A549 (cell line): ENCODE measurements around the gene LHFPL2. TPM values are rescaled to one million over a fixed set of nuclear protein-coding genes. Genes with fewer than 3 reads are reported as not detected.

Experiments used
- ATAC-seq, 2 experiments: fragments of 200-7000 bp in 1 of 2; fragments of >200 bp in 1 of 2; cut with Nextera tagmentation in 1 of 2; cut with Tn5 transposase in 1 of 2; 3 replicates each; pipeline versions ENCODE4 v1.8.0 to v1.9.1; 2018 to 2020; ENCODE audit warnings: mild to moderate bottlenecking in 1 of 2, moderate library complexity in 1 of 2
- CTCF ChIA-PET: fragments of 300-600 bp; sonication (Branson Sonifier 250); formaldehyde crosslinking; extraction: SDS; loops from one replicate; lab custom pipeline; 2021; ENCODE audit warnings: antibody characterized with exemption, inconsistent platforms; lab: Yijun Ruan, JAX
- POLR2A ChIA-PET: fragments of 350-600 bp; formaldehyde crosslinking; extraction: SDS; loops from one replicate; lab custom pipeline; 2021; ENCODE audit warnings: antibody characterized with exemption, inconsistent platforms; lab: Yijun Ruan, JAX
- DNase-seq, 2 experiments: peaks; one replicate each; pipeline versions ENCODE4 v3.0.0 to v3.0.0-alpha.2; 2011 to 2016; ENCODE audit warnings: low read depth in 1 of 2, low spot score in 1 of 2
- FAIRE-seq: peaks from 2 replicates; lab custom pipeline; 2011; peaks lifted over from hg19 to GRCh38; lab: Jason Lieb, UNC
- H3K27ac ChIP-seq, 2 experiments: fragments of >200 bp; sonication (Bioruptor Twin); formaldehyde crosslinking; 3 replicates each; pipeline ENCODE4 v1.5.1; 2016 to 2017
- H3K4me1 ChIP-seq: fragments of >200 bp; sonication (Bioruptor Twin); formaldehyde crosslinking; 3 replicates; pipeline ENCODE4 v1.6.1; 2016
- H3K4me2 ChIP-seq: fragments of >200 bp; sonication (Bioruptor Twin); formaldehyde crosslinking; 3 replicates; pipeline ENCODE4 v1.6.1; 2016
- H3K4me3 ChIP-seq: fragments of >200 bp; sonication (Bioruptor Twin); formaldehyde crosslinking; 3 replicates; pipeline ENCODE4 v1.5.1; 2016
- H3K9me3 ChIP-seq: fragments of >200 bp; sonication (Bioruptor Twin); formaldehyde crosslinking; 3 replicates; pipeline ENCODE4 v1.6.1; 2016
- BCL3 ChIP-seq: fragments of >200 bp; sonication (Bioruptor Twin); formaldehyde crosslinking; IDR thresholded peaks from 3 replicates; pipeline ENCODE4 v1.6.1; 2016
- BHLHE40 ChIP-seq: IDR thresholded peaks from 2 replicates; pipeline ENCODE4 v1.6.1; 2012; ENCODE audit warnings: low read depth, low read length, inconsistent platforms
- CEBPB ChIP-seq, 2 experiments: fragments of >200 bp in 1 of 2; sonication (Bioruptor Twin) in 1 of 2; formaldehyde crosslinking in 1 of 2; IDR thresholded peaks; 2 replicates each; pipeline ENCODE4 v1.6.1; 2012 to 2016
- CTCF ChIP-seq: fragments of >200 bp; sonication (Bioruptor Twin); formaldehyde crosslinking; IDR thresholded peaks from 3 replicates; pipeline ENCODE4 v1.5.1; 2016
- EHMT2 ChIP-seq: fragments of 200-600 bp; sonication (generic); IDR thresholded peaks from 2 replicates; pipeline ENCODE4 v1.6.1; 2016; ENCODE audit warnings: antibody characterized with exemption, low read depth, mild to moderate bottlenecking, moderate library complexity
- HOXB5 ChIP-seq: fragments of 250-450 bp; sonication (Bioruptor Pico); IDR thresholded peaks from 2 replicates; pipeline ENCODE4 v1.5.0; 2020; ENCODE audit warnings: mild to moderate bottlenecking, moderate library complexity
- JUN ChIP-seq, 2 experiments: fragments of >200 bp; sonication (Bioruptor Twin); formaldehyde crosslinking; IDR thresholded peaks; 2 replicates in 1 of 2; 3 replicates in 1 of 2; pipeline ENCODE4 v1.6.1; 2016 to 2017
- JUNB ChIP-seq: fragments of >200 bp; sonication (Bioruptor Twin); formaldehyde crosslinking; IDR thresholded peaks from 2 replicates; pipeline ENCODE4 v1.6.1; 2016
- MAX ChIP-seq: IDR thresholded peaks from 2 replicates; pipeline ENCODE4 v1.6.1; 2012
- MAZ ChIP-seq: fragments of 150-350 bp; IDR thresholded peaks from 2 replicates; pipeline ENCODE4 v1.6.1; 2014; ENCODE audit warnings: antibody characterized with exemption, low read depth, low read length, borderline replicate concordance
- MYC ChIP-seq: IDR thresholded peaks from 2 replicates; pipeline ENCODE4 v1.6.1; 2012; ENCODE audit warnings: mild to moderate bottlenecking, inconsistent platforms, low read length, improper control_type of control experiment, borderline replicate concordance
- PBX3 ChIP-seq: IDR thresholded peaks from 2 replicates; pipeline ENCODE4 v1.6.1; 2012
- POLR2A ChIP-seq: IDR thresholded peaks from 2 replicates; pipeline ENCODE4 v1.6.1; 2012; ENCODE audit warnings: mild to moderate bottlenecking, low read length
- RAD21 ChIP-seq, 2 experiments: fragments of >200 bp in 1 of 2; sonication (Bioruptor Twin) in 1 of 2; formaldehyde crosslinking in 1 of 2; IDR thresholded peaks in 1 of 2; conservative IDR thresholded peaks in 1 of 2; 2 replicates in 1 of 2; 3 replicates in 1 of 2; pipeline ENCODE4 v1.6.1; 2012 to 2018; ENCODE audit warnings: inconsistent platforms in 1 of 2
- REST ChIP-seq: fragments of 200-600 bp; sonication (generic); IDR thresholded peaks from 2 replicates; pipeline ENCODE4 v1.6.1; 2016; ENCODE audit warnings: antibody characterized with exemption, mild to moderate bottlenecking, moderate library complexity
- SMC3 ChIP-seq: fragments of >200 bp; sonication (Bioruptor Twin); formaldehyde crosslinking; IDR thresholded peaks from 3 replicates; pipeline ENCODE4 v1.6.1; 2018; ENCODE audit warnings: inconsistent platforms
- TP53 ChIP-seq: fragments of 250-450 bp; sonication (Bioruptor Pico); IDR thresholded peaks from 2 replicates; pipeline ENCODE4 v1.5.0; 2021; ENCODE audit warnings: mild to moderate bottlenecking, moderate library complexity
- ZSCAN20 ChIP-seq: fragments of 250-450 bp; sonication (Bioruptor Pico); IDR thresholded peaks from 2 replicates; pipeline ENCODE4 v1.8.0; 2022; ENCODE audit warnings: mild to moderate bottlenecking, moderate library complexity
- polyA plus RNA-seq, 4 experiments: library from polyadenylated mRNA; depleted of rRNA in 3 of 4; stranded (reverse); fragments of >200 nt; fragmentation: RNase III in 1 of 4; extraction: RNeasy Plus Mini Kit Qiagen cat#74134 plus additional on column Dnase treatment in 1 of 4; gene quantifications; 2 replicates in 3 of 4; 3 replicates in 1 of 4; pipeline ENCODE4 v1.2.3, GENCODE V29; 2011 to 2017

LHFPL2 gene
- polyA plus RNA-seq, 2 of the 4 experiments (the other 2 are of a cell fraction) = 24.9 to 41.7 TPM

GRCh38 chr5:78473751-78474150 lies 174.8 kb downstream of the LHFPL2 start (continued):
- TF ChIP-seq REST (no peak), HOXB5 (CRISPR knock-in tag) (no peak), PBX3 (no peak), ZSCAN20 (CRISPR knock-in tag) (no peak)

GRCh38 chr5:78472469-78473106 lies 176.0 kb downstream of the LHFPL2 start:
- CTCF ChIA-PET = interaction anchor here (0.6 to 2.9 kb wide), 15 partner anchors 11 to 494 kb away, joined by 3 to 13 read pairs (median 3); partner anchors contain the start of gene LHFPL2
- DNase-seq = no peak
- peak; percentile 73 to 86; a peak in 5 of 6 replicates for ATAC-seq
- H3K4me2 ChIP-seq = no peak overlapping the region
- H3K9me3 ChIP-seq = no peaks in the 10 kb centered on the region
- TF ChIP-seq RAD21 (conservative IDR thresholded peaks at IDR 0.05 in 1 of 2, IDR thresholded peaks at IDR 0.05 in 1 of 2) = peak; percentile 70
- TF ChIP-seq REST = no peak
- TF ChIP-seq CEBPB (IDR thresholded peaks at IDR 0.05) = peak in 1 of 2 experiments; percentile 40; a peak in 1 of 4 replicates
- peak; percentile 62 for TF ChIP-seq SMC3
- TF ChIP-seq CTCF = peak; percentile 54
- TF ChIP-seq, all 56 proteins: peak for 4
- POLR2A ChIA-PET = no interaction called here
- H3K4me3 ChIP-seq = no peak overlapping the region
- no peak for FAIRE-seq
- H3K27ac ChIP-seq = no peak overlapping the region
- H3K4me1 ChIP-seq = 0 out of 3 replicates have a peak, but pooled peaks cover 4% of the 10 kb centered on the region

- no peak for DNase-seq
- no peak overlapping the region for H3K4me2 ChIP-seq
- no peak for ATAC-seq
- H3K4me3 ChIP-seq = no peak overlapping the region
- H3K27ac ChIP-seq = no peak overlapping the region
- no peak for FAIRE-seq
- no peaks in the 10 kb centered on the region for H3K9me3 ChIP-seq
- ChIA-PET CTCF (interaction anchor here (0.6 to 2.9 kb wide), 15 partner anchors 12 to 495 kb away, joined by 3 to 12 read pairs (median 3); partner anchors contain the start of gene LHFPL2), POLR2A (no interaction called here)
- no peak for TF ChIP-seq JUNB
- TF ChIP-seq MAX = no peak
- TF ChIP-seq EHMT2 = no peak
- no peak for TF ChIP-seq BHLHE40
- TF ChIP-seq MAZ = no peak
- TF ChIP-seq POLR2A = no peak
- no peak for TF ChIP-seq JUN (IDR thresholded peaks at IDR 0.05)
- TF ChIP-seq BCL3 = no peak
- no peak for TF ChIP-seq TP53
- no peak for TF ChIP-seq MYC
- TF ChIP-seq RAD21 (conservative IDR thresholded peaks at IDR 0.05 in 1 of 2, IDR thresholded peaks at IDR 0.05 in 1 of 2) = no peak
- H3K4me1 ChIP-seq = 0 out of 3 replicates have a peak, but pooled peaks cover 4% of the 10 kb centered on the region
These were observed 176.7 kb downstream of the LHFPL2 start for GRCh38 chr5:78471896-78472295.
